Activated B cell treated with CpG ODN at 0.5 μM for 24 hours (primary cell): ENCODE data around the gene RNF13. TPM values are rescaled to one million over a fixed set of nuclear protein-coding genes. Genes with fewer than 3 reads are reported as not detected.

ENCODE experiments used
- ATAC-seq: fragments of 200-7000 bp; cut with Tn5 transposase; one replicate; pipeline ENCODE4 v1.10.0; 2021; ENCODE audit warnings: low read depth, mild to moderate bottlenecking, moderate library complexity
- CTCF ChIA-PET: fragments of 350-600 bp; sonication (Branson Sonifier 250); formaldehyde crosslinking; loops from one replicate; lab custom pipeline; 2021; ENCODE audit warnings: antibody characterized with exemption; lab: Charles Lee
- POLR2A ChIA-PET: fragments of 350-600 bp; sonication (Branson Sonifier 250); formaldehyde crosslinking; loops from one replicate; lab custom pipeline; 2021; ENCODE audit warnings: antibody characterized with exemption; lab: Charles Lee
- DNase-seq: peaks from one replicate; pipeline ENCODE4 v3.0.0; 2022
- H3K27ac Mint-ChIP-seq: one replicate; pipeline ENCODE4 v1.8.0; 2020; ENCODE audit warnings: mixed read lengths
- H3K27me3 Mint-ChIP-seq: one replicate; pipeline ENCODE4 v1.8.0; 2021; ENCODE audit warnings: mixed read lengths
- H3K36me3 Mint-ChIP-seq: one replicate; pipeline ENCODE4 v1.8.0; 2021; ENCODE audit warnings: low read depth, mixed read lengths
- H3K4me1 Mint-ChIP-seq: one replicate; pipeline ENCODE4 v1.8.0; 2021; ENCODE audit warnings: mixed read lengths
- H3K4me3 Mint-ChIP-seq: one replicate; pipeline ENCODE4 v1.8.0; 2020; ENCODE audit warnings: mild to moderate bottlenecking, mixed read lengths
- H3K9me3 Mint-ChIP-seq: one replicate; pipeline ENCODE4 v1.8.0; 2020; ENCODE audit warnings: mixed read lengths
- intact Hi-C: fragments of 100-400 bp; cut with micrococcal nuclease; formaldehyde crosslinking; loops from one replicate; pipeline ENCODE4 v1.15.1; 2024
- total RNA-seq: library from RNA; stranded (reverse); gene quantifications from 2 replicates; pipeline ENCODE4 v1.2.3, GENCODE V29; 2022
- TF ChIP-seq, protein P1 (sequence below): fragments of 200-600 bp; IDR thresholded peaks from one replicate; pipeline ENCODE4 v1.8.0; 2022; ENCODE audit warnings: antibody characterized with exemption, mild to moderate bottlenecking

The RNF13 gene
- total RNA-seq, 1 donor from 2014 or later = 57.6 TPM

DNA sequence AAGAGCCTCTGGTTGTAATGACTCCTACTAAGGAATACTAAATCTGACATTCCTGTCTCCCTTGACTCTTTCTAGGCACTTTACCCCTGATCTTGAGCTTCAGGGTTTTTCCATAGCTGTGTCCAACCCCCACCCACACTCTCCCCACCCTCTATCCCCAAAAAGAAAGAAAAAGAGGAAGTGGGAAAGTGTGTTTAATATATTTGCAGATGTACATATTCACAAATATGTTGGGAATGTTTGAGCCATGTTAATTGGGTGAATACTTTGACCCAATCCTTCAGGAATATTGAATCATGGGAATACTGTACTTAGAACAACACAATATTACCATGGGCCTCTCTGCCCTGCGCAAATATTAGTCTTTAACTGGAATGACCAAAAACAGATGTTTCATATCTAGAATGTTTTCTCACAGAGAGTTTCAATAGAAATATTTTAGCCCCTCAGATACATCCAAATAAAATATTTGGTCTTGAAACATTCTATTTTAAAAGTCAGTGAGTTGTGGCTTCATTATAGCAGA is 177.5 kb downstream of the RNF13 start:
- ATAC-seq (no peak), DNase-seq (no peak)
- Mint-ChIP-seq H3K4me1 (no peaks in the 10 kb centered on the region), H3K4me3 (no peak overlapping the region), H3K36me3 (peaks cover 2% of the 10 kb centered on the region), H3K27me3 (peaks cover 13% of the 10 kb centered on the region), H3K9me3 (peaks cover 15% of the 10 kb centered on the region), H3K27ac (no peak overlapping the region)
- intact Hi-C loops = no loop called here
- ChIA-PET CTCF (no interaction called here), POLR2A (no interaction called here)
- TF ChIP-seq, protein P1, sequence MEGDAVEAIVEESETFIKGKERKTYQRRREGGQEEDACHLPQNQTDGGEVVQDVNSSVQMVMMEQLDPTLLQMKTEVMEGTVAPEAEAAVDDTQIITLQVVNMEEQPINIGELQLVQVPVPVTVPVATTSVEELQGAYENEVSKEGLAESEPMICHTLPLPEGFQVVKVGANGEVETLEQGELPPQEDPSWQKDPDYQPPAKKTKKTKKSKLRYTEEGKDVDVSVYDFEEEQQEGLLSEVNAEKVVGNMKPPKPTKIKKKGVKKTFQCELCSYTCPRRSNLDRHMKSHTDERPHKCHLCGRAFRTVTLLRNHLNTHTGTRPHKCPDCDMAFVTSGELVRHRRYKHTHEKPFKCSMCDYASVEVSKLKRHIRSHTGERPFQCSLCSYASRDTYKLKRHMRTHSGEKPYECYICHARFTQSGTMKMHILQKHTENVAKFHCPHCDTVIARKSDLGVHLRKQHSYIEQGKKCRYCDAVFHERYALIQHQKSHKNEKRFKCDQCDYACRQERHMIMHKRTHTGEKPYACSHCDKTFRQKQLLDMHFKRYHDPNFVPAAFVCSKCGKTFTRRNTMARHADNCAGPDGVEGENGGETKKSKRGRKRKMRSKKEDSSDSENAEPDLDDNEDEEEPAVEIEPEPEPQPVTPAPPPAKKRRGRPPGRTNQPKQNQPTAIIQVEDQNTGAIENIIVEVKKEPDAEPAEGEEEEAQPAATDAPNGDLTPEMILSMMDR = no peak

GRCh38 chr3:149992416-149993058 is 179.5 kb downstream of the RNF13 start:
- Mint-ChIP-seq H3K27me3 (peaks cover 11% of the 10 kb centered on the region), H3K9me3 (peaks cover 28% of the 10 kb centered on the region), H3K27ac (no peak overlapping the region), H3K4me1 (no peaks in the 10 kb centered on the region), H3K36me3 (peaks cover 2% of the 10 kb centered on the region), H3K4me3 (no peak overlapping the region)
- DNase-seq (no peak), ATAC-seq (no peak)
- TF ChIP-seq, protein P1 = no peak
- ChIA-PET CTCF (no interaction called here), POLR2A (no interaction called here)
- intact Hi-C loops = no loop called here

DNA sequence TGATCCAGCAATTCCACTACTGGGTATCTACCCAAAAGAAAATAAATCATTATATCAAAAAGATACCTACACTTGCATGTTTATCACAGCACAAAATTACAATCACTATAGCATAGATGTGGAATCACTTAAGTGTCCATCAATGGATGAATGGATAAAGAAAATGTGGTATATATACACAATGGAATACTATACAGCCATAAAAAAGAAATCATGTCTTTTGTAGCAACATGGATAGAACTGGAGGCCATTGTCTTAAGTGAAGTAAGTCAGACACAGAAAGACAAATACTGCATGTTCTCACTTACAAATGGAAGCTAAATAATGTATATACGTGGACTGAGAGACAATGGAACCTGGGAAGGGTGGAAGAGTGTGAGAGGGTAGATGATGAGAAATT is 185.9 kb downstream of the RNF13 start:
- no peak for ATAC-seq
- ChIA-PET POLR2A (no interaction called here), CTCF (no interaction called here)
- Mint-ChIP-seq H3K36me3 (peaks cover 2% of the 10 kb centered on the region), H3K9me3 (peaks cover 24% of the 10 kb centered on the region), H3K4me1 (no peaks in the 10 kb centered on the region), H3K4me3 (no peak overlapping the region), H3K27me3 (peaks cover 10% of the 10 kb centered on the region), H3K27ac (no peak overlapping the region)
- intact Hi-C loops = no loop called here
- TF ChIP-seq, protein P1 = no peak
- DNase-seq = no peak

DNA sequence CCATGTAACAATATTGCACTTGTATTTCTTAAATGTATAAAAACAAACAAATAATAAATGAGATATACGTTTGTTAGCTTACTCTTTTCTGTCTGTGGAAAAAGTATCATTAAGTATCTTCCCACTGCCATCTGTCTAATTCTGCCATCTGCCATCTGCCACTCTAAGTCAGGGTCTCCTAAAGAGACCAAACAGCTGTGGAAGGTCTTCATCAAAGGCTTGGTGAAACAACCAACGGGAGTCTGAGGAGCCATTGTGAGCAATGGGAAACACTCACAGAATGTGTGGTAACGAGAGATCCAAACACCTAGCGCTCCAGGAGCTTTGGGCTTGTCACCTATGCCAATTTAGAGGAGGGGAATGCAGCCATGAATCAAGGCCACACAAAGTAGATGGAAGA is 186.4 kb downstream of the RNF13 start:
- no peak overlapping the region for H3K4me3 Mint-ChIP-seq
- TF ChIP-seq, protein P1 = no peak
- no peaks in the 10 kb centered on the region for H3K4me1 Mint-ChIP-seq
- DNase-seq = no peak
- ChIA-PET POLR2A (no interaction called here), CTCF (no interaction called here)
- intact Hi-C loops = no loop called here
- ATAC-seq = no peak
- peaks cover 10% of the 10 kb centered on the region for H3K27me3 Mint-ChIP-seq
- H3K36me3 Mint-ChIP-seq = peaks cover 2% of the 10 kb centered on the region
- no peak overlapping the region for H3K27ac Mint-ChIP-seq
- H3K9me3 Mint-ChIP-seq = peaks cover 24% of the 10 kb centered on the region

GRCh38 chr3:150000641-150001040 is 187.6 kb downstream of the RNF13 start:
- H3K36me3 Mint-ChIP-seq = no peaks in the 10 kb centered on the region
- ATAC-seq (no peak), DNase-seq (no peak)
- POLR2A ChIA-PET = no interaction called here
- CTCF ChIA-PET = no interaction called here
- no peak overlapping the region for H3K4me3 Mint-ChIP-seq
- no peaks in the 10 kb centered on the region for H3K4me1 Mint-ChIP-seq
- TF ChIP-seq, protein P1 = no peak
- peaks cover 4% of the 10 kb centered on the region for H3K27me3 Mint-ChIP-seq
- intact Hi-C loops = no loop called here
- H3K27ac Mint-ChIP-seq = no peak overlapping the region
- H3K9me3 Mint-ChIP-seq = peaks cover 13% of the 10 kb centered on the region
